Left kidney (tissue), 1 donor: Measurements from ENCODE around the gene ADNP2. TPM values are rescaled to one million over a fixed set of nuclear protein-coding genes. Genes with fewer than 3 reads are reported as not detected.

Experiments
- polyA plus RNA-seq: library from polyadenylated mRNA; unstranded; fragments of 120-200 nt; gene quantifications from one replicate; pipeline ENCODE4 v1.2.1, GENCODE V29; 2013; ENCODE audit not compliant: insufficient read length

The ADNP2 gene
- polyA plus RNA-seq, 1 donor = 29.0 TPM

Other genes starting within 250 kb of the ADNP2 start
- gene SLC66A2, start 157.6 kb upstream of the ADNP2 start, polyA plus RNA-seq = 18.5 TPM
- gene HSBP1L1, start 144.6 kb upstream of the ADNP2 start, polyA plus RNA-seq = 25.5 TPM
- gene TXNL4A, start 120.7 kb upstream of the ADNP2 start, polyA plus RNA-seq = 77.2 TPM
- 45.0 TPM for gene RBFA, start 74.8 kb upstream of the ADNP2 start, polyA plus RNA-seq
- 31.3 TPM for gene PARD6G, start 138.3 kb downstream of the ADNP2 start, polyA plus RNA-seq